Spleen (tissue), 11 donors: ENCODE measurements around the gene PVALB. TPM values are rescaled to one million over a fixed set of nuclear protein-coding genes. Genes with fewer than 3 reads are reported as not detected.

Source experiments
- DNase-seq: peaks from one replicate; pipeline ENCODE4 v3.0.0-alpha.2; 2020
- H3K27ac ChIP-seq, 8 donors: fragments of 200-600 bp; sonication (generic) in 7 of 8; 1 replicate in 4 of 8; 2 replicates in 4 of 8; pipeline versions ENCODE4 v1.5.0 to v1.8.0; 2016 to 2021; ENCODE audit warnings: inconsistent platforms in 4 of 8, mild to moderate bottlenecking in 4 of 8, moderate library complexity in 1 of 8
- H3K27me3 ChIP-seq, 7 donors: fragments of 200-600 bp; sonication (generic) in 6 of 7; replicated peaks in 1 of 7; 1 replicate in 4 of 7; 2 replicates in 3 of 7; pipeline versions ENCODE4 v1.5.0 to v1.8.0; 2016 to 2021; ENCODE audit warnings: inconsistent platforms in 3 of 7, mild to moderate bottlenecking in 1 of 7
- H3K36me3 ChIP-seq, 6 donors: fragments of 200-600 bp; sonication (generic) in 5 of 6; 1 replicate in 4 of 6; 2 replicates in 2 of 6; pipeline versions ENCODE4 v1.5.0 to v1.8.0; 2016 to 2021; ENCODE audit warnings: inconsistent platforms in 2 of 6
- H3K4me1 ChIP-seq, 6 donors: fragments of 200-600 bp; sonication (generic) in 5 of 6; 1 replicate in 3 of 6; 2 replicates in 3 of 6; pipeline versions ENCODE4 v1.5.0 to v1.8.0; 2016 to 2021; ENCODE audit warnings: inconsistent platforms in 3 of 6
- H3K4me3 ChIP-seq, 8 donors: fragments of 200-600 bp; sonication (generic) in 7 of 8; 1 replicate in 4 of 8; 2 replicates in 4 of 8; pipeline versions ENCODE4 v1.5.0 to v1.8.0; 2016 to 2021; ENCODE audit warnings: inconsistent platforms in 4 of 8, mild to moderate bottlenecking in 4 of 8, moderate library complexity in 2 of 8
- H3K9me3 ChIP-seq, 8 donors: fragments of 200-600 bp; sonication (generic) in 7 of 8; 1 replicate in 4 of 8; 2 replicates in 4 of 8; pipeline versions ENCODE4 v1.5.0 to v1.8.0; 2016 to 2021; ENCODE audit warnings: inconsistent platforms in 4 of 8
- CTCF ChIP-seq, 11 experiments: fragments of 200-600 bp in 7 of 11; fragments of 450-650 bp in 4 of 11; sonication (generic) in 4 of 11; IDR thresholded peaks in 8 of 11; conservative IDR thresholded peaks in 3 of 11; 1 replicate in 7 of 11; 2 replicates in 4 of 11; pipeline versions ENCODE4 v1.4.0 to v1.8.0; 2016 to 2021; ENCODE audit warnings: antibody characterized with exemption in 11 of 11, inconsistent platforms in 4 of 11, mild to moderate bottlenecking in 1 of 11
- POLR2A ChIP-seq, 3 donors: fragments of 450-650 bp; IDR thresholded peaks; one replicate each; pipeline ENCODE4 v1.5.1; 2017; ENCODE audit warnings: antibody characterized with exemption in 3 of 3, mild to moderate bottlenecking in 1 of 3
- POLR2AphosphoS5 ChIP-seq, 3 donors: sonication (generic); formaldehyde crosslinking; IDR thresholded peaks; one replicate each; pipeline ENCODE4 v1.5.1; 2017; ENCODE audit warnings: antibody characterized with exemption in 3 of 3
- WGBS, 5 donors: extraction: QIAGEN DNeasy Blood & Tissue Kit in 3 of 5; methylation state at CpG; one replicate each; pipeline versions ENCODE4 v1.1.5 to v1.1.7; 2013 to 2018; 5-methylcytosine and 5-hydroxymethylcytosine counted together
- intact Hi-C: fragments of 100-400 bp; cut with DNase I; formaldehyde crosslinking; loops from one replicate; pipeline ENCODE4 v1.15.0; 2023; ENCODE audit warnings: low total_unique reads
- polyA plus RNA-seq, 3 donors: library from polyadenylated mRNA; stranded (reverse); fragments of 200-250 nt; gene quantifications; one replicate each; pipeline ENCODE4 v1.2.1, GENCODE V29; 2013
- total RNA-seq, 7 donors: library from RNA; depleted of rRNA in 3 of 7; stranded (reverse); fragments of >200 nt in 3 of 7; fragmentation: NEBNext Ultra II Directional in 4 of 7; extraction: Animal tissue kit (Norgen Biotek cat#: 25700) in 4 of 7; gene quantifications; one replicate each; pipeline versions ENCODE4 v1.1.0 to v1.2.1, GENCODE V29; 2016 to 2021
- donor health status: healthy with polysubstance abuse.
- donor health status: DM: no; HTN: no; CAD: no; lungs with moderate emphysema.
- donor health status: DM: no; HTN: no; CAD: no.
- donor health status: Bipolar disorder and iron deficiency.
- donor health status: healthy.
- donor health status: DM: no; HTN: no; CAD: no.
- donor health status: DM: yes; HTN: yes; CAD: no.

Gene PVALB
- total and polyA plus RNA-seq, 10 donors, result 0.52 to 3.2 (median 1.00) TPM; not detected in 2

GRCh38 chr22:36763576-36763975, 53.3 kb downstream of the PVALB start:
- intact Hi-C loops, result loop anchor here (10.0 kb wide), 1 partner anchor 219 kb away; no protein-coding TSS in a partner anchor
- WGBS, 5 donors, result 88 to 96% (median 95%) methylated on average over 8 of the region's 8 CpGs

GRCh38 chr22:36762687-36763260, 54.1 kb downstream of the PVALB start:
- Histone ChIP-seq H3K4me3 (no peak overlapping the region), H3K4me1 (peaks cover 0 to 2% (median 0%) of the 10 kb centered on the region in 6 donors), H3K27me3 (no peaks in the 10 kb centered on the region), H3K9me3 (no peaks in the 10 kb centered on the region), H3K36me3 (peaks cover 0 to 67% (median 14%) of the 10 kb centered on the region in 6 donors), H3K27ac (no peak overlapping the region)
- TF ChIP-seq POLR2A (IDR thresholded peaks at IDR 0.05) (no peak), POLR2AphosphoS5 (IDR thresholded peaks at IDR 0.05) (no peak), CTCF (IDR thresholded peaks at IDR 0.05 in 8 of 11, conservative IDR thresholded peaks at IDR 0.05 in 3 of 11) (no peak)
- peak; percentile 43 for DNase-seq
- WGBS, 5 donors, result 68 to 87% (median 76%) methylated on average over 17 of the region's 17 CpGs
- intact Hi-C loops, result loop anchor here (10.0 kb wide), 1 partner anchor 218 kb away; no protein-coding TSS in a partner anchor

More at GRCh38 chr22:36763576-36763975, 53.3 kb downstream of the PVALB start:
- peak; percentile 33 for DNase-seq
- H3K27ac ChIP-seq, result no peak overlapping the region
- no peaks in the 10 kb centered on the region for H3K4me1 ChIP-seq
- no peak overlapping the region for H3K4me3 ChIP-seq
- no peaks in the 10 kb centered on the region for H3K9me3 ChIP-seq
- TF ChIP-seq POLR2AphosphoS5 (IDR thresholded peaks at IDR 0.05) (no peak), CTCF (IDR thresholded peaks at IDR 0.05 in 8 of 11, conservative IDR thresholded peaks at IDR 0.05 in 3 of 11) (no peak), POLR2A (IDR thresholded peaks at IDR 0.05) (no peak)
- H3K36me3 ChIP-seq, result peaks cover 0 to 67% (median 14%) of the 10 kb centered on the region in 6 donors
- no peaks in the 10 kb centered on the region for H3K27me3 ChIP-seq

- no peak overlapping the region for H3K27ac ChIP-seq
- peaks cover 0 to 56% (median 11%) of the 10 kb centered on the region in 6 donors for H3K36me3 ChIP-seq
- H3K9me3 ChIP-seq, result no peaks in the 10 kb centered on the region
- TF ChIP-seq CTCF (IDR thresholded peaks at IDR 0.05 in 8 of 11, conservative IDR thresholded peaks at IDR 0.05 in 3 of 11), result no peak
- no peak for TF ChIP-seq POLR2A (IDR thresholded peaks at IDR 0.05)
- no peak for TF ChIP-seq POLR2AphosphoS5 (IDR thresholded peaks at IDR 0.05)
- intact Hi-C loops, result loop anchor here (10.0 kb wide), 1 partner anchor 217 kb away; no protein-coding TSS in a partner anchor
- WGBS, 5 donors, result 85 to 98% (median 94%) methylated on average over 9 to 10 of the region's 10 CpGs
- peaks cover 0 to 12% (median 0%) of the 10 kb centered on the region in 6 donors for H3K4me1 ChIP-seq
- no peaks in the 10 kb centered on the region for H3K27me3 ChIP-seq
- DNase-seq, result peak; percentile 18
- H3K4me3 ChIP-seq, result no peak overlapping the region
Measured at GRCh38 chr22:36761553-36762240, 55.1 kb downstream of the PVALB start.

GRCh38 chr22:36760786-36761185, 56.0 kb downstream of the PVALB start:
- peak; percentile 39 for DNase-seq
- Histone ChIP-seq H3K4me1 (peaks cover 0 to 21% (median 0%) of the 10 kb centered on the region in 6 donors), H3K4me3 (no peak overlapping the region), H3K27ac (no peak overlapping the region), H3K9me3 (no peaks in the 10 kb centered on the region), H3K36me3 (peaks cover 0 to 47% (median 7%) of the 10 kb centered on the region in 6 donors), H3K27me3 (peaks cover 0 to 7% (median 0%) of the 10 kb centered on the region in 7 donors)
- no peak for TF ChIP-seq POLR2A (IDR thresholded peaks at IDR 0.05)
- no peak for TF ChIP-seq CTCF (IDR thresholded peaks at IDR 0.05 in 8 of 11, conservative IDR thresholded peaks at IDR 0.05 in 3 of 11)
- TF ChIP-seq POLR2AphosphoS5 (IDR thresholded peaks at IDR 0.05), result no peak
- intact Hi-C loops, result loop anchor here (10.0 kb wide), 1 partner anchor 216 kb away; no protein-coding TSS in a partner anchor
- 73 to 88% (median 83%) methylated on average over 11 of the region's 11 CpGs for WGBS, 5 donors
